Activated T-helper 1 cell treated with anti-CD3 and anti-CD28 coated beads, Interleukin-12 subunit alpha, Interleukin-12 subunit beta, Interleukin-2, Interleukin-4 antibody, amounts not matched to agents 30 ng/mL and 10 ng/mL and 1 ng/mL, durations not matched to agents 14 hours and 24 hours and 36 hours (primary cell): ENCODE measurements around the gene UBXN4. TPM values are rescaled to one million over a fixed set of nuclear protein-coding genes. Genes with fewer than 3 reads are reported as not detected.
A peak's percentile ranks its signal among the peaks of the same experiment; 100 is the strongest.
"Not testable (repeated sequence)": the region's sequence is repeated elsewhere in the genome, so short reads cannot be mapped to it uniquely, and the experiment has no call there.

Source experiments
- DNase-seq: peaks from one replicate; pipeline ENCODE4 v3.0.0; 2021; ENCODE audit warnings: low spot score
- H3K27ac Mint-ChIP-seq: one replicate; pipeline ENCODE4 v1.8.0; 2021; ENCODE audit warnings: mild to moderate bottlenecking, mixed read lengths
- H3K27me3 Mint-ChIP-seq: one replicate; pipeline ENCODE4 v1.8.0; 2022; ENCODE audit warnings: mild to moderate bottlenecking, moderate library complexity, mixed read lengths; ENCODE audit not compliant: insufficient read depth
- H3K36me3 Mint-ChIP-seq: one replicate; pipeline ENCODE4 v1.8.0; 2021; ENCODE audit warnings: low read depth, mixed read lengths
- H3K4me1 Mint-ChIP-seq: one replicate; pipeline ENCODE4 v1.8.0; 2021; ENCODE audit warnings: low read depth, mixed read lengths
- H3K4me3 Mint-ChIP-seq: one replicate; pipeline ENCODE4 v1.8.0; 2021; ENCODE audit warnings: mild to moderate bottlenecking, moderate library complexity, mixed read lengths
- H3K9me3 Mint-ChIP-seq: one replicate; pipeline ENCODE4 v1.8.0; 2021; ENCODE audit warnings: mixed read lengths
- intact Hi-C: fragments of 100-400 bp; cut with micrococcal nuclease; formaldehyde crosslinking; loops from one replicate; pipeline ENCODE4 v1.15.1; 2024
- total RNA-seq: library from RNA; stranded (reverse); gene quantifications from 2 replicates; pipeline ENCODE4 v1.2.3, GENCODE V29; 2022

Gene UBXN4
- total RNA-seq, 1 donor from 2014 or later: 121 TPM

GRCh38 chr2:135798275-135798705, 56.6 kb downstream of the UBXN4 start:
- Mint-ChIP-seq H3K4me1 (peaks cover 33% of the 10 kb centered on the region), H3K36me3 (peaks cover 19% of the 10 kb centered on the region), H3K27ac (no peak overlapping the region), H3K9me3 (peaks cover 24% of the 10 kb centered on the region), H3K27me3 (no peaks in the 10 kb centered on the region), H3K4me3 (no peak overlapping the region)
- DNase-seq: no peak
- intact Hi-C loops: loop anchor here (5.0 kb wide), 2 partner anchors 266 to 326 kb away; partner anchors contain the start of genes R3HDM1 and ZRANB3

- Mint-ChIP-seq H3K4me3 (no peak overlapping the region), H3K9me3 (peaks cover 24% of the 10 kb centered on the region), H3K36me3 (peaks cover 19% of the 10 kb centered on the region)
Measured at GRCh38 chr2:135798762-135799161, 57.1 kb downstream of the UBXN4 start.

DNA sequence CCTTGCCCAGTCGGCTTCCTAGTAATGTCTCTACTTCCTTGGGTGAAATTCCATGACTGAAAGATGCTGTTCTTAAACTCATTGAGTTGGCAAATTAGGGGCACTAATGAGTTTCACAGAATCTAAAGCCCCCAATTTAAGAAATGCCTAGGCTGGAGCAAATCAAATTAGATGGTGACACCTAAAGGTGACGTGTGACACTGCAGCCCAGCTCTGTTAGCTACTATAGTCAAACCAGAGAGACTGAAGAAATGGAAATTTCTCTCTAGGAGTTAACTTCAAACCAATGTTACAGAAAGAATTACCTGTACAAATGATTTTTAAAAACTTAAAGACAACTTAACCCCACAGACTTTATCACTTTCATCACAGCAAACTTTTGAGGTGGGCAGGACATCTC, 58.1 kb downstream of the UBXN4 start:
- DNase-seq: no peak
- H3K27ac Mint-ChIP-seq: no peak overlapping the region
- intact Hi-C loops: loop anchor here (5.0 kb wide), 2 partner anchors 267 to 327 kb away; partner anchors contain the start of genes R3HDM1 and ZRANB3
- no peak overlapping the region for H3K4me3 Mint-ChIP-seq
- H3K27me3 Mint-ChIP-seq: no peaks in the 10 kb centered on the region
- H3K9me3 Mint-ChIP-seq: peaks cover 24% of the 10 kb centered on the region
- H3K36me3 Mint-ChIP-seq: peaks cover 19% of the 10 kb centered on the region
- H3K4me1 Mint-ChIP-seq: peaks cover 28% of the 10 kb centered on the region

More at GRCh38 chr2:135798762-135799161, 57.1 kb downstream of the UBXN4 start:
- Mint-ChIP-seq H3K27me3 (no peaks in the 10 kb centered on the region), H3K27ac (no peak overlapping the region), H3K4me1 (peaks cover 32% of the 10 kb centered on the region)
- intact Hi-C loops: loop anchor here (5.0 kb wide), 2 partner anchors 266 to 326 kb away; partner anchors contain the start of genes R3HDM1 and ZRANB3
- DNase-seq: no peak

DNA sequence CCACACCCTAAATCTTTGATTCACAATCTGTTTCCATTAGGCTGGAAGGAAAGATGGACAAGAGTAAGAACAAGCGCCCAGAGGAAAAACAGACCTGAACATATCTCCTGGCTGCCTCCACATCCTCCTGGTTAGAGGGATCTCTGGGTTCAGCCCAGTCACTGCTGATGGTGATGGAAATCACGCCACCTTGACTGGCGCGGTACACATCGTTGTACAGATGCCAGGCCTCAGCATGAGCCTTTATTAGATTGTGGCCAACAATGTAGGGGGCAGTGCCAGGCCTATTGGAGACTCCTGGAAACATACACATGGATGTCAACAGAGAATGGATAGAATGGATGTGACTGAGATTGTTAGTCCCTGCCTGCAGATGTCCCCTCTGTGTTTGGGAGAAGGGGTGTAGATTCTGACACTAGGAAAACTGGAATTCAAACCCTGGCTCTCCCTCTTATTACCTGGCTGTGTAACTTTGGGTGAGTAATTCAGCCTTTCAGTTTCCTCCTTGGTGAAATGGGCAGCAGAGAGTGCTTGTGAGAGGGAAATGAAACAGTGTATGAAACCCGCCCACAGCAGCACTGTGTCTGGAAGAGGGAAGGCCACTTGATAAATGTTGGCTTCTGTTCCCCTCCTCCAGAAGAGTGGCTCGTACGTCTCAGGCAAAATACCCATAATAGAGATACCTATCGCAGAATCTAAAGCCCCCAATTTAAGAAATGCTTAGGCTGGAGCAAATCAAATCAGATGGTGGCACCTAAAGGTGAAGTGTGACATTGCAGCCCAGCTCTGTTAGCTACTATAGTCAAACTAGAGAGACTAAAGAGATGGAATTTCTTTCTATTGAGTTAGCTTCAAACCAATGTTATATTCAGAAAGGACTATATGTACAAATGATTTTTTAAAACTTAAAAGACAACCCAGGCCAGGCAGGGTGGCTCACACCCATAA, 59.1 kb downstream of the UBXN4 start:
- DNase-seq: no peak
- peaks cover 24% of the 10 kb centered on the region for H3K9me3 Mint-ChIP-seq
- peaks cover 23% of the 10 kb centered on the region for H3K4me1 Mint-ChIP-seq
- H3K4me3 Mint-ChIP-seq: no peak overlapping the region
- intact Hi-C loops: no loop called here
- H3K36me3 Mint-ChIP-seq: peaks cover 19% of the 10 kb centered on the region
- no peaks in the 10 kb centered on the region for H3K27me3 Mint-ChIP-seq
- H3K27ac Mint-ChIP-seq: no peak overlapping the region

DNA sequence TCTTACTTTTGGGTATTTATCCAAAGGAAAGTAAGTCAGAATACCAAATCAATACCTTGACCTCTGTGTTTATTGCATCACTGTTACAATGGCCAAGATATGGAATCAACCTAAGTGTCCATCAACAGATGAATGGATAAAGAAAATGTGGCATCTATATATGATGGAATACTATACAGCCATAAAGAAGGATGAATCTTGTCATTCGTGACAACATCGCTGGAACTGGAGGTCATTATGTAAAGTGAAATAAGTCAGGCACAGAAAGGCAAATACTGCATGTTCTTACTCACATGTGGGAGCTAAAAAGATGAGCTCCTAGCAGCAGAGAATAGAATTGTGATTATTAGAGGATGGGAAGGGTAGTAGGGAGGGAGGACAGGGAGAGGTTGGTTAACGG, 60.7 kb downstream of the UBXN4 start:
- peaks cover 24% of the 10 kb centered on the region for H3K9me3 Mint-ChIP-seq
- H3K4me3 Mint-ChIP-seq: no peak overlapping the region
- H3K36me3 Mint-ChIP-seq: peaks cover 19% of the 10 kb centered on the region
- H3K4me1 Mint-ChIP-seq: peaks cover 14% of the 10 kb centered on the region
- no peaks in the 10 kb centered on the region for H3K27me3 Mint-ChIP-seq
- intact Hi-C loops: no loop called here
- no peak overlapping the region for H3K27ac Mint-ChIP-seq
- no peak for DNase-seq

DNA sequence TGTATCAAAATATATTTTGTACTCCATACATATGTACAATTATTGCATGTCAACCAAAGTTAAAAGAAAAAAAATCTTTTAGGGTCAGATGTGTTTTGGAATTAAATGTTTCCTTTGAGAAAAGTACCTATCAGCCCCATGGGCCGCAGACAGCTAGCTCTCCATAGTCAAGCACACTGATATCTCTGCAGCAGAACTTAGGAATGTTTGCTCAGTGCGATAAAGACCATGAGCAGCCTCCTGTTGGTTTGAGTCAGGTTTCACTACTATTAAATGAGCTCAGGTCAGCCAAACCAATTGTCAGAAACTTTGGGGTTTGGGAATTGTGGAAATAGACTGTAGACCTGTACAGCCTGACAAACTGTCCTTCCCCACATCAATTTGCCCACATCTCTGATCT, 61.6 kb downstream of the UBXN4 start:
- H3K4me3 Mint-ChIP-seq: no peak overlapping the region
- H3K27me3 Mint-ChIP-seq: no peaks in the 10 kb centered on the region
- peaks cover 24% of the 10 kb centered on the region for H3K9me3 Mint-ChIP-seq
- peaks cover 20% of the 10 kb centered on the region for H3K36me3 Mint-ChIP-seq
- intact Hi-C loops: no loop called here
- DNase-seq: no peak
- peaks cover 4% of the 10 kb centered on the region for H3K4me1 Mint-ChIP-seq
- no peak overlapping the region for H3K27ac Mint-ChIP-seq

DNA sequence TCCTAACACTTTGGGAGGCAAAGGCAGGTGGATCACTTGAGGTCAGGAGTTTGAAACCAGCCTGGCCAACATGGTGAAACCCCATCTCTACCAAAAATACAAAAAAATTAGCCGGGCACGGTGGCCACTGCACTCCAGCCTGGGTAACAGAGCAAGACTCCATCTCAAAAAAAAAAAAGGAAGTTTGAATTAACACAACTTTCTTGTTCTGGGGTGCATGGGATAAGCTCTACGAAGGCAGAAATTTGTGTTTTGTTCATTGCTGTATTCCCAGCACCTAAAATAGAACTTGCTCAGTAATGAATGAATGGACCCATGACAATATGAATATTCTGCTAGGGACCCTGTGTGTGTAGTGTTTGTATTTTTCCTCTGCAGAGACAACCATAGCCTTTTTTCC, 66.2 kb downstream of the UBXN4 start:
- H3K27me3 Mint-ChIP-seq, DNase-seq, H3K4me3 Mint-ChIP-seq, H3K4me1 Mint-ChIP-seq, H3K9me3 Mint-ChIP-seq, H3K27ac Mint-ChIP-seq, intact Hi-C loops: not testable (repeated sequence)
- H3K36me3 Mint-ChIP-seq: peaks cover 13% of the 10 kb centered on the region

GRCh38 chr2:135812907-135813511, 71.4 kb downstream of the UBXN4 start:
- H3K36me3 Mint-ChIP-seq: peaks cover 13% of the 10 kb centered on the region
- H3K9me3 Mint-ChIP-seq: peaks cover 10% of the 10 kb centered on the region
- no peak overlapping the region for H3K4me3 Mint-ChIP-seq
- intact Hi-C loops: loop anchor here (2.0 kb wide), 1 partner anchor 244 kb away; no protein-coding TSS in a partner anchor
- peak overlapping the region; percentile 13 for H3K27ac Mint-ChIP-seq
- no peak for DNase-seq
- H3K4me1 Mint-ChIP-seq: peaks cover 20% of the 10 kb centered on the region
- H3K27me3 Mint-ChIP-seq: no peaks in the 10 kb centered on the region

- Mint-ChIP-seq H3K27me3 (no peaks in the 10 kb centered on the region), H3K4me1 (peaks cover 35% of the 10 kb centered on the region), H3K27ac (peak overlapping the region; percentile 94), H3K36me3 (peaks cover 8% of the 10 kb centered on the region), H3K4me3 (peak overlapping the region; percentile 56), H3K9me3 (peaks cover 10% of the 10 kb centered on the region)
- no peak for DNase-seq
- intact Hi-C loops: loop anchor here (1.0 to 5.0 kb wide), 3 partner anchors 317 to 567 kb away; no protein-coding TSS in a partner anchor
Measured at GRCh38 chr2:135815269-135815668, 73.6 kb downstream of the UBXN4 start.

DNA sequence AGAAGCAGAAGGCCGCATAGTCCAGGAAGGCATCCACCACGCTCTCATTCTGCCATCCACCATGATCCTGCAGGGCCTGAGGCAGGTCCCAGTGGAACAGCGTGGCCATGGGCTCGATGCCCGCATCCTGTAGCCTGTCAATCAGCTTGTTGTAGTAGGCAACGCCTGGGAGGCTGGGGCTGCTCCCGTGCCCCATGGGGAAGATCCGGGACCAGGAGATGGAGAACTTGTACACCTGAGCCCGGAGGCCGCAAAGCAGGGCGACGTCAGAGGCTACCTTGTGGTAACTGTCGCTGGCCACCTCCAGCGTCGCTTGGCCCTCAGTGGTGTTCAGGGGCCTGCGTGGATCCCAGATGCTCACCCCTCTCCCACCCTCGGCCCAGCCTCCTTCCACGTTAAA, 75.8 kb downstream of the UBXN4 start:
- H3K36me3 Mint-ChIP-seq: peaks cover 7% of the 10 kb centered on the region
- DNase-seq: no peak
- no peak overlapping the region for H3K27ac Mint-ChIP-seq
- intact Hi-C loops: loop anchor here (5.0 kb wide), 1 partner anchor 315 kb away; no protein-coding TSS in a partner anchor
- H3K9me3 Mint-ChIP-seq: peaks cover 14% of the 10 kb centered on the region
- no peaks in the 10 kb centered on the region for H3K27me3 Mint-ChIP-seq
- H3K4me3 Mint-ChIP-seq: no peak overlapping the region
- peaks cover 55% of the 10 kb centered on the region for H3K4me1 Mint-ChIP-seq

- Mint-ChIP-seq H3K27ac (no peak overlapping the region), H3K36me3 (peaks cover 12% of the 10 kb centered on the region), H3K27me3 (no peaks in the 10 kb centered on the region), H3K4me3 (no peak overlapping the region), H3K9me3 (peaks cover 19% of the 10 kb centered on the region), H3K4me1 (peaks cover 55% of the 10 kb centered on the region)
- intact Hi-C loops: loop anchor here (5.0 kb wide), 1 partner anchor 314 kb away; no protein-coding TSS in a partner anchor
- DNase-seq: no peak
Measured at GRCh38 chr2:135817951-135818350, 76.3 kb downstream of the UBXN4 start.

DNA sequence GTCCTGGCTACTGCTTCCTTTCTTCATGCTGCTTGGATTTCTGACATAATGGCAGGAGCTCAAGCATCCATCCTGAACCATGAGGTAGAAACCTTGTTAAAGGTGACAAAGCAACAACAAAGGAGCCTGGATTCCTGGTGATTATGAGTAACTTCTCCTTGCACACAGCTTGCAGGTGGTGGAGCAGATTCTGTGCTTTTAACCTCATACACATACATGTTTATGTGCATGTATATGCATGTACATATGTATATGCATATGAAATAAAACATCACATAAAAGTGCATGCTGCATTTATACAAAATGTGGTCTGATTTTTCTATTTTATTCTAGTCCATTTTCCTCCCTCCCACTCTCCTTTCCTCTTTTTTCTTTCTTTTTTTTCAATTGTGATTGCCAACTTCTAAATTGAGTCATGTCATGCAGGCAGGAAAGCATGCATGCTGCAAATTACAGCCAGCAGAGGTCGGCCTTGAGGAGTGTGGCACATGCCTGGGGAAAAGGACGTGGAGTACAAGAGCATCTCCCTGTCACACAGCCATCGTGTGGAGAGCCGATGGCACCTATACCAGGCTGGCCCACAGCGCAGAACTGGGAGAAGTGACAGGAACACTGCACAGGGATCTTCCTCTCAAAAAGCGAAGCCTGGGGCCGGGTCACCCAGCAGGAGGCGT, 77.4 kb downstream of the UBXN4 start:
- H3K36me3 Mint-ChIP-seq: peaks cover 22% of the 10 kb centered on the region
- peaks cover 55% of the 10 kb centered on the region for H3K4me1 Mint-ChIP-seq
- no peaks in the 10 kb centered on the region for H3K27me3 Mint-ChIP-seq
- peak overlapping the region; percentile 30 for H3K27ac Mint-ChIP-seq
- H3K4me3 Mint-ChIP-seq: no peak overlapping the region
- peak; percentile 24 for DNase-seq
- intact Hi-C loops: loop anchor here (5.0 kb wide), 1 partner anchor 313 kb away; no protein-coding TSS in a partner anchor
- H3K9me3 Mint-ChIP-seq: peaks cover 17% of the 10 kb centered on the region
